ENCODE measurements around the gene FIBP.

GRCh38 chr11:65897020-65897471 is 8.8 kb upstream of the FIBP start:
- TF ChIP-seq CEBPB (IDR thresholded peaks at IDR 0.05; ENCODE audit: borderline replicate concordance in 1 of 2, low read depth in 2 of 2, low read length in 2 of 2) (no peak), RAD21 (IDR thresholded peaks at IDR 0.05; ENCODE audit: insufficient read depth, low read depth, low read length) (no peak), RAD51 (IDR thresholded peaks at IDR 0.05) (no peak), EP300 (IDR thresholded peaks at IDR 0.05; ENCODE audit: borderline replicate concordance in 1 of 2, control insufficient read depth in 1 of 2, low read depth in 2 of 2, low read length in 2 of 2) (no peak)
- TF ChIP-seq, protein P1, sequence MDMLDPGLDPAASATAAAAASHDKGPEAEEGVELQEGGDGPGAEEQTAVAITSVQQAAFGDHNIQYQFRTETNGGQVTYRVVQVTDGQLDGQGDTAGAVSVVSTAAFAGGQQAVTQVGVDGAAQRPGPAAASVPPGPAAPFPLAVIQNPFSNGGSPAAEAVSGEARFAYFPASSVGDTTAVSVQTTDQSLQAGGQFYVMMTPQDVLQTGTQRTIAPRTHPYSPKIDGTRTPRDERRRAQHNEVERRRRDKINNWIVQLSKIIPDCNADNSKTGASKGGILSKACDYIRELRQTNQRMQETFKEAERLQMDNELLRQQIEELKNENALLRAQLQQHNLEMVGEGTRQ (IDR thresholded peaks at IDR 0.05; ENCODE audit: borderline replicate concordance, low read depth, low read length) = no peak

All from GM12878 (cell line).